OCI-LY3 (cell line): ENCODE results near the gene GNPNAT1.

Source experiments
- H2AFZ ChIP-seq: fragments of 200-600, 300-600 bp; shearing (Covaris generic); 2 replicates; pipeline ENCODE4 v1.6.0; 2014; ENCODE audit warnings: antibody characterized with exemption, low read depth, low read length
- H3K27ac ChIP-seq: fragments of 200-600, 300-600 bp; sonication (generic); 2 replicates; pipeline ENCODE4 v1.5.1; 2014; ENCODE audit warnings: mild to moderate bottlenecking, low read length, moderate library complexity, mixed read lengths
- H3K27me3 ChIP-seq: fragments of 200-600, 300-600 bp; sonication (generic); 2 replicates; pipeline ENCODE4 v1.6.1; 2014; ENCODE audit warnings: low read depth, low read length, mixed read lengths
- H3K36me3 ChIP-seq: fragments of 200-600, 300-600 bp; sonication (generic); replicated peaks from 2 replicates; pipeline ENCODE3; 2014; ENCODE audit warnings: low read depth, low read length, mixed read lengths
- H3K4me1 ChIP-seq: fragments of 300-600, 200-600 bp; sonication (generic); 2 replicates; pipeline ENCODE4 v1.6.1; 2014; ENCODE audit warnings: low read length, mixed read lengths
- H3K4me2 ChIP-seq: fragments of 200-600, 300-600 bp; sonication (generic); 2 replicates; pipeline ENCODE4 v1.6.1; 2014; ENCODE audit warnings: low read length, mixed read lengths
- H3K4me3 ChIP-seq: fragments of 300-600, 200-600 bp; sonication (generic); 2 replicates; pipeline ENCODE4 v1.5.1; 2014; ENCODE audit warnings: antibody characterized with exemption, mild to moderate bottlenecking, low read length, moderate library complexity
- H3K79me2 ChIP-seq: fragments of 300-600, 200-600 bp; shearing (Covaris generic); 2 replicates; pipeline ENCODE4 v1.6.1; 2014; ENCODE audit warnings: mild to moderate bottlenecking, low read length, mixed read lengths
- H3K9ac ChIP-seq: fragments of 300-600, 200-600 bp; shearing (Covaris generic); 2 replicates; pipeline ENCODE4 v1.6.0; 2014; ENCODE audit warnings: mild to moderate bottlenecking, low read length, moderate library complexity
- H3K9me3 ChIP-seq: fragments of 200-600, 300-600 bp; shearing (Covaris generic); 2 replicates; pipeline ENCODE4 v1.6.1; 2014; ENCODE audit warnings: low read length, mixed read lengths; ENCODE audit not compliant: insufficient read depth
- H4K20me1 ChIP-seq: fragments of 200-600, 300-600 bp; sonication (generic); 2 replicates; pipeline ENCODE4 v1.6.1; 2016; ENCODE audit warnings: low read length, mixed read lengths; ENCODE audit not compliant: insufficient read depth
- CTCF ChIP-seq: fragments of 200-600, 300-600 bp; sonication (generic); IDR thresholded peaks from 2 replicates; pipeline ENCODE4 v1.5.1; 2014; ENCODE audit warnings: antibody characterized with exemption, low read length, low read depth
- EZH2phosphoT487 ChIP-seq: fragments of 200-600 bp; shearing (Covaris generic); IDR thresholded peaks from 2 replicates; pipeline ENCODE4 v1.6.1; 2018; ENCODE audit warnings: antibody characterized with exemption, mixed run types, low read depth

The GNPNAT1 gene

GRCh38 chr14:52740751-52741150 lies 50.7 kb downstream of the GNPNAT1 start:
- Histone ChIP-seq H3K9ac (no peak overlapping the region), H4K20me1 (no peaks in the 10 kb centered on the region), H3K36me3 (peaks cover 2% of the 10 kb centered on the region), H3K27ac (no peak overlapping the region), H3K27me3 (no peaks in the 10 kb centered on the region), H3K9me3 (no peaks in the 10 kb centered on the region), H3K4me1 (peaks cover 16% of the 10 kb centered on the region), H3K79me2 (peaks cover 7% of the 10 kb centered on the region), H2AFZ (no peak overlapping the region), H3K4me3 (no peak overlapping the region), H3K4me2 (no peak overlapping the region)
- TF ChIP-seq CTCF (no peak), EZH2phosphoT487 (no peak)

DNA sequence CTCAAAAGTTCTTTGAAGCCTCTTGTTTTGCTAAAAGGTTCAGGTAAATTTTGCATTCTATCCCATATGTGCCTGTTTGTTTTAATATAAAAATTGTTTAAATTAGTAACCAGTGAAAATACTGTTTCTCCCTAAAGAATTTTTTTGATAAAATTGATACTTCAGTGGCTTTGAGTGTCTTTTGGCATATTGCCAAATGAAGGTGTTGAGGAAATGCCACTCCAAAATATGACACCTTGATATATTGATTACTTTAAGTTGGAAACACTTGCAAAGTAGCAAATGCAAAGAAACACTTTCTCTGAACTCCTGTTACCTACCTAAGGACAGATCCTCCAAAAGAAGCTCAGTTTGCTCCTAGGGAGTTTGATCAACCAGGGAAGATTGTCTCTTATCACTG lies 53.0 kb downstream of the GNPNAT1 start:
- Histone ChIP-seq H2AFZ (no peak overlapping the region), H4K20me1 (no peaks in the 10 kb centered on the region), H3K9me3 (no peaks in the 10 kb centered on the region), H3K27me3 (no peaks in the 10 kb centered on the region), H3K4me1 (peaks cover 16% of the 10 kb centered on the region), H3K79me2 (peaks cover 7% of the 10 kb centered on the region), H3K4me3 (no peak overlapping the region), H3K9ac (no peak overlapping the region), H3K27ac (no peak overlapping the region), H3K36me3 (peaks cover 11% of the 10 kb centered on the region), H3K4me2 (no peak overlapping the region)
- TF ChIP-seq CTCF = no peak
- no peak for TF ChIP-seq EZH2phosphoT487

GRCh38 chr14:52735921-52736489 lies 55.4 kb downstream of the GNPNAT1 start:
- TF ChIP-seq EZH2phosphoT487 (no peak), CTCF (no peak)
- Histone ChIP-seq H3K27ac (no peak overlapping the region), H3K27me3 (no peaks in the 10 kb centered on the region), H3K4me3 (no peak overlapping the region), H3K79me2 (peaks cover 9% of the 10 kb centered on the region), H3K4me2 (no peak overlapping the region), H3K9me3 (no peaks in the 10 kb centered on the region), H3K9ac (no peak overlapping the region), H2AFZ (no peak overlapping the region), H4K20me1 (no peaks in the 10 kb centered on the region), H3K36me3 (peaks cover 11% of the 10 kb centered on the region), H3K4me1 (peaks cover 1% of the 10 kb centered on the region)

GRCh38 chr14:52733824-52734223 lies 57.6 kb downstream of the GNPNAT1 start:
- Histone ChIP-seq H3K4me1 (peaks cover 2% of the 10 kb centered on the region), H3K79me2 (peaks cover 18% of the 10 kb centered on the region), H3K9ac (no peak overlapping the region), H3K4me3 (no peak overlapping the region), H4K20me1 (no peaks in the 10 kb centered on the region), H3K36me3 (peaks cover 11% of the 10 kb centered on the region), H3K27ac (no peak overlapping the region), H3K9me3 (no peaks in the 10 kb centered on the region), H3K4me2 (no peak overlapping the region), H3K27me3 (no peaks in the 10 kb centered on the region), H2AFZ (no peak overlapping the region)
- TF ChIP-seq CTCF (no peak), EZH2phosphoT487 (no peak)
